ENCODE data around the gene GUK1.

The GUK1 gene

DNA sequence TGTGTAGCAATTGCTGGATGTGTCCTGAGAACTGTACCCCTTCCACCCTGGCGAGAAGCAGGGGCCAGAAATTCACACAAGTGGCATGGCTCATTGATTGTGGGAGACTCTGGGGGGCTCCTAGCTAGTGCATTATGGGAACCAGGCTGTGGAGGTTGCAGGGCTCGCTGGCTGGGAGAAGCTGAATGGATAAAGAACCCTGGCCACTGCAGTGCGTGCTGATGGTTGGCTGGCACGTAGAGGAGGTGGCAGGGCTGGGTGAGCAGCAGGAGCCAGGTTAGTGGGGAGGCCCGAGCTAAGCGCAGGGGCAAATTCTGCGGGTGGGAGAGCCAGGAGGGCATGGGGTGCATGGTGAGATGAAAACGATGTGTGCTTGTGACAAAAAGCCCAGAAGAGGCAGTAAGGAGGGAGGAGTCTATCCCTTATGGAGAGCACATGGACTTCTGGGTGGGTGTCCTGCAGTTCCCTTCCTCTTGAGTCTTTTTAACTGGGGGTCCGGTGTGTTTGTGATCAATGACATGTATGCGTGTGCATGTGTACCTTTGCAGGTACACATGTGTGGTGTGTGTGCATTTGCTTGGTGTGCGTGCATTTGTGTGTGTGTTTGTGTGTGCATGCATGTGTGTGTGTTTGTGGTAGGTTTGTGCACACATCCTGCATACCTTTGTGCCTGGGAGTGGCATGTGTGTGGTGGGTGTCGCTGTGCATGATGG lies 3.6 kb downstream of the GUK1 start:
- no peak for TF ChIP-seq JUND (IDR thresholded peaks at IDR 0.05; ENCODE audit: low read depth)
- in situ Hi-C loops (cut with HindIII; ENCODE audit: low pct_unique_long_range_greater_than_20kb, low sequenced_read_pairs) = no loop called here
- no peak for DNase-seq (ENCODE audit: low read depth in 1 of 2, low spot score in 1 of 2)

DNA sequence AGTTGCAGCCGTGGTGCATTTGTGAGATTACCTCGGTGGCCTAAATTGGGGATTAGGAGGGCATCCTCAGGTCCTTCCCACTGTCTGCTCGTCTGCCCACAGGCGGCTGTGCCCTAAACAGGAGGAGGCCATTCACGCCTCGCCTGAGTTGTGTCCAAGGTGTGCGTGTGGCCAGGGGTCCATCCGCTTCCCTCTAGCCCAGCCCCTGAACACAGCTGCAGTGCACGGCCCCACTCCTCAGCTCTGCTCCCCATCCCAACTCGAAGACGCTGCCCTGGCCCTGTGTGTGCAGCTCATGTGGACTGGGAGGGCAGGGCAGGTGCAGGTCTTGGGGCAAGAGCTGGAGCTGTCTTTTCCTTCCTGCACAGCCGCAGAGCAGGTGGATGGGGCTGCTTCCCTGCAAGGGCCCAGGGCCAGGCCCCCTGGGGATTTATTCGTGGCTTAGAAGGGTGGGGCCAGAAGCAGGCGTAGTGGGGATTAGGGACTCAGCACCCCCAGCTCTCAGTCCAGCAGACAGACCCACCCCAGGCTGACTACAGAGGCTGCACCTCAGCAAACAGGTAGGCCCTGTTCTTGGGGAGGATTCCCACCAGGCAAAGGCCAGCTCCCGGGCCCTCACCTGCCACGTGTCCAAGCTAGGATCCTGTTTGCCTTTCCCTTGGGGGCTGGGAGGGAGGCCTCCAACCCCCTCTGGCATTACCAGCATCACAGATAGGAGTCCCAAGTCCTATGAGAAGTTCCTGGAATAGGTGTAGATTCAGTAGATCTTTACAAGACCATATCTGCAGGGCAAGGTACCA lies 4.3 kb downstream of the GUK1 start:
- peak in 1 of 2 experiments; percentile 32 for DNase-seq (ENCODE audit: low read depth in 1 of 2, low spot score in 1 of 2)
- in situ Hi-C loops (cut with HindIII; ENCODE audit: low pct_unique_long_range_greater_than_20kb, low sequenced_read_pairs) = no loop called here
- no peak for TF ChIP-seq JUND (IDR thresholded peaks at IDR 0.05; ENCODE audit: low read depth)

DNA sequence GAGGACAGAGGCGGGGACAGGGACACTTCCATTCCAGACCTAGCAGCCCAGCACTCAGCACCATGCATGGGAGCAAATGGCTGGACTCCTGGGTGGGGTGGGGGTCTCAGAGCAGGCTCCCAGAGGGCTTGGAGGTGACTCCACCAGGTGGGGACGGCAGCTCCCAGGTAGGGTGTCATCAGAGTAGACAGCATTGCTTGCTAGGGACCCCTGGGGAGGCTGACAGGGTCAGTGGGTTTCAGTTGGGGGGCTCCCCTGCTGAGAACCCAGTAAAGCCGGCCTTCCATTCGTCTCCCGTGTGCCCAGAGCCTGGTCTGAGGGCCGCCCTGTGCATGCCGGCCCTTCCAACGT lies 4.9 kb downstream of the GUK1 start:
- no peak for TF ChIP-seq JUND (IDR thresholded peaks at IDR 0.05; ENCODE audit: low read depth)
- in situ Hi-C loops (cut with HindIII; ENCODE audit: low pct_unique_long_range_greater_than_20kb, low sequenced_read_pairs) = no loop called here
- no peak for DNase-seq (ENCODE audit: low read depth in 1 of 2, low spot score in 1 of 2)

DNA sequence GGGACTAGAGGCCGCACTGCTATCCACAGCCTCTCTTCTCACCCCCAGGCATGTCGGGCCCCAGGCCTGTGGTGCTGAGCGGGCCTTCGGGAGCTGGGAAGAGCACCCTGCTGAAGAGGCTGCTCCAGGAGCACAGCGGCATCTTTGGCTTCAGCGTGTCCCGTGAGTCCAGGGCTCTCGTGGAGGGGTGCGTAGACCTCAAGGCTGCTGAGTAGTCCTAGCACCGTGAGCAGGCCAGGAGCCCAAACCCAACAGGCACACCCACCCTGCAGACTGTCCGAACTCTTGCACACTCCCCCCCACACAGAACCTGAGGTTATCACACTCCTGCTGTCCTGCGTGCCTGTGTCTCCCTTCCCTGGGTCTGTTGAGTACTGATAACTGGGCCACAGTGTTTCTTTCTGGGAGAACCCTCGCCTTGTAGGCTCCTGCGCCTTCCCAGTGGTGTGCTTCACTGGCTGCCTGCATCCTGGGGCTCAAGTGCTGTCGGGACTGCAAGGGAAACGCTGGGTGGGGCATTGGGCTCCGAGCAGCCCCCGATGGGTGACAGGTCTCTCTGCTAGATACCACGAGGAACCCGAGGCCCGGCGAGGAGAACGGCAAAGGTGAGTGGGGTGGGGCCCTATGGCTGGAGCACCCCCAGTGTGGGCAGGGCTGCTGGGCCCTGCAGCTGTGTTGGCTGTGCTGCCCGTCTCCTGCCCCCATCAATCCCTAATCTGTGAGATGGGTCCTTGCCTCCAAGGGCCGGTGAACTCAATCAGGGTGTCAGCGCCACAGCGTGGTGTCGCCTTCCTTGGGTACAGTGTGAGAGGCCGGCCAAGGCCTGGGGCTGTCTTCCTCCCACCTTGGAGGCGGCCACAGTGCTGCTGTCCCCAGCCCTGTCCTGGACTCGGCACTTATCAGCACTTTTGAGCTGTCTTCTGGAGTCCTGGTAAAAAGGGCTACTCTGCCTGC lies 5.7 kb downstream of the GUK1 start:
- no peak for TF ChIP-seq JUND (IDR thresholded peaks at IDR 0.05; ENCODE audit: low read depth)
- no peak for DNase-seq (ENCODE audit: low read depth in 1 of 2, low spot score in 1 of 2)
- in situ Hi-C loops (cut with HindIII; ENCODE audit: low pct_unique_long_range_greater_than_20kb, low sequenced_read_pairs) = no loop called here

DNA sequence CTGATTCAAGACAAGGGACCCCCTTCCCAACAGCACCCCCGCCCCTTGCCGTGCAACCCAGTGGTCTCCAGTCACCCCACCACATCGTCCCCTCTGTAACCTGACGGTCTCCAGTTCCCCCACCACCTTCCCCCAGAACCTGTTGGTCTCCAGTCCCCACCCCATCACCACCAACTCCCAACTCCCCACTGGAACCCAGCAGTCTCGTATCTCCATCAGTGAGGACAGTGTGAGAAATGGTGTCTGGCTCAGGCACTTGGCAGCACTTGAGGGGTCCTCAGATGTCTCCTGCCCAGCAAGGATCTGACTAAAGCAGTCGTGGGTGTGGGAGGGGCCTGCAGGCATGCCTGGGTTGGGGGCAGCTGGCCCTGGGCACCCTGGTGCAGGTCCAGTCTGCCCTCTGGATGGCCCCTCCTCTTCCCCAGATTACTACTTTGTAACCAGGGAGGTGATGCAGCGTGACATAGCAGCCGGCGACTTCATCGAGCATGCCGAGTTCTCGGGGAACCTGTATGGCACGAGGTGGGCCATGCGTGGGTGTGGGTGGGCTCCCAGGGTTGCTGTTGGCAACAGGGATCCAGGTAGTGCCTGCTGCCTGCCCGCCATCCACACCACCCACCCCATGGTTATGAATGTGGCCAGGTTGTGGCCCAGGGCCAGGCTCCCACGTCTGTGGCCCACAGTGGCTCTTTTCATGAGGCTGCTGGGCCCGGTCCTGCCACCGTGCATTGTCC lies 6.5 kb downstream of the GUK1 start:
- no peak for DNase-seq (ENCODE audit: low read depth in 1 of 2, low spot score in 1 of 2)
- in situ Hi-C loops (cut with HindIII; ENCODE audit: low pct_unique_long_range_greater_than_20kb, low sequenced_read_pairs) = no loop called here
- TF ChIP-seq JUND (IDR thresholded peaks at IDR 0.05; ENCODE audit: low read depth) = no peak

DNA sequence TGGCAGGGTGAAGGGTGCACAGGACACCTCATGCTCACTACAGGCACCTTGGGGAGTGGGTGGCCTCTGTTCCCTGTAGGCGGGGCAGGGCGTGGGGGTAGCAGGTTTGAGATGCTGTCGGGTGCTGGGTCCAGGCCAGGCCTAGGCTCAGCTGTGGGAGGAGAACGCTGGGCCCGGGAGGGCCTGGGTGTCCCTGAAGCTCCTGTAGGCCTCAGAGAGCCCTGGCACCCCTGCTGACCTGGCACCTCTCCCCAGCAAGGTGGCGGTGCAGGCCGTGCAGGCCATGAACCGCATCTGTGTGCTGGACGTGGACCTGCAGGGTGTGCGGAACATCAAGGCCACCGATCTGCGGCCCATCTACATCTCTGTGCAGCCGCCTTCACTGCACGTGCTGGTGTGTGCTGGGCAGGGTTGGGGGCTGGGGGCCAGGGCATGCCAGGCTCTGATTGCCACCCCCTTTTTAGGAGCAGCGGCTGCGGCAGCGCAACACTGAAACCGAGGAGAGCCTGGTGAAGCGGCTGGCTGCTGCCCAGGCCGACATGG lies 7.1 kb downstream of the GUK1 start:
- TF ChIP-seq JUND (IDR thresholded peaks at IDR 0.05; ENCODE audit: low read depth) = no peak
- in situ Hi-C loops (cut with HindIII; ENCODE audit: low pct_unique_long_range_greater_than_20kb, low sequenced_read_pairs) = no loop called here
- DNase-seq (ENCODE audit: low read depth in 1 of 2, low spot score in 1 of 2) = no peak

DNA sequence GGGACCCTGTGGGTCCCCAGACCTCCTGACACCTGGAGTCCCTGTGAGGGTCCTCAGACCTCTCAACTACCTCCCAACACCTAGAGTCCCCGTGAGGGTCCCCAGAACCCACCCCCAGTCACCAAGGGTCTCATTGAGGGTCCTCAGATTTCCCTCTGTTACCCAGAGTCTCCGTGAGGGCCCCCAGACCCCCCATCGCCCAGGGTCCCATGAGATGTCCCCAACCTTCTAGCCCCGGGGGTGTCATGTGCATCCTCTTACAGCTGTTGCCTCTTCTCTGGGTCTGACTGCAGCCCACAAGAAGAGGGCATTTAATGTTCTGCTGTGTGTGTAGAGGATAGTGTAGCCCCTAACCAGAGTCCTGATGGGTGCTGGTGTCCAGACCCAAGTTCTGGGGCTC lies 7.7 kb downstream of the GUK1 start:
- DNase-seq (ENCODE audit: low read depth in 1 of 2, low spot score in 1 of 2) = no peak
- no peak for TF ChIP-seq JUND (IDR thresholded peaks at IDR 0.05; ENCODE audit: low read depth)
- in situ Hi-C loops (cut with HindIII; ENCODE audit: low pct_unique_long_range_greater_than_20kb, low sequenced_read_pairs) = no loop called here

DNA sequence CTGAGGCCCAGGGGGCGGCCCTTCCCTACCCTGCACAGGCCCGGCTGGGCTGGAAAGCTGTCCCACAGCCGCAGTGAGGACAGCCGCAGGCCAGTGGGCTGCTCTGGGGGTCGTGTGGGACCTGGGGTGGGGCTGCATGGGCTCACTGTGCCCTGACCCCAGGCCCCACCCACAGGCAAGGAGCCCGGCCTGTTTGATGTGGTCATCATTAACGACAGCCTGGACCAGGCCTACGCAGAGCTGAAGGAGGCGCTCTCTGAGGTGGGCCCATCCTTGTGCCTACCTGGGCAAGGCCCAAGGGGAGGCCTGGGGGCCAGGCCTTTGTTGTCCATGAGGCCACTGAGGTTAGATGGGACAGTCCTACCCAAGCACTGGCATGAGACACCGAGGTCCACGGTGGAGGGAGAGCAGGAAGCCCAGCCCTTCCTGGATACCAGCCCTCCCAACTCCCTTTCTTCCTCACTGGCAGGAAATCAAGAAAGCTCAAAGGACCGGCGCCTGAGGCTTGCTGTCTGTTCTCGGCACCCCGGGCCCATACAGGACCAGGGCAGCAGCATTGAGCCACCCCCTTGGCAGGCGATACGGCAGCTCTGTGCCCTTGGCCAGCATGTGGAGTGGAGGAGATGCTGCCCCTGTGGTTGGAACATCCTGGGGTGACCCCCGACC lies 8.2 kb downstream of the GUK1 start:
- no peak for TF ChIP-seq JUND (IDR thresholded peaks at IDR 0.05; ENCODE audit: low read depth)
- in situ Hi-C loops (cut with HindIII; ENCODE audit: low pct_unique_long_range_greater_than_20kb, low sequenced_read_pairs) = no loop called here
- no peak for DNase-seq (ENCODE audit: low read depth in 1 of 2, low spot score in 1 of 2)

DNA sequence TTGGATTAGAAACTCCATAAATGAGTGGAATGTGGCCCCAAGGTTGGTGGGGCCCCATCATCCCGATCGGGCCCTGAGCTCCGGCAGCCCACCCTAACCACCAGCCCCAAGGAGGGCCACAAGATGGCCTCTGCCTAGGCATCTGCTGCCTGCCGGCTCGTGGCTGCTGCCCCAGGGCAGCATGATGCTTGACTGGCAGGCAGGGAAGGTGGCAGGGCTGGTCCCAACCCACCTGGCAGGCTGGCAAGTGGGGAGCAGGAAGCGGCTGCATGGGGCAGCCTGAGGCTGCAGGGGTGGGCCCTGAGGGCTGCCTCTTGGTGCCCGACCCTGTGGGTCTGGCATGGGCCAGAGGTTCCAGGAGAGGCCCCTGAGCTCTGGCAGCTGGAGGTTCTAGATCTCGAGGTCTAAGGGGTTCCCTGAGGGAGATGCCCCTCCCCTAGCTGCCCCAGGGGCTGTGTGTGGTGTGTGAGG lies 8.9 kb downstream of the GUK1 start:
- in situ Hi-C loops (cut with HindIII; ENCODE audit: low pct_unique_long_range_greater_than_20kb, low sequenced_read_pairs) = no loop called here
- no peak for TF ChIP-seq JUND (IDR thresholded peaks at IDR 0.05; ENCODE audit: low read depth)
- DNase-seq (ENCODE audit: low read depth in 1 of 2, low spot score in 1 of 2) = no peak

DNA sequence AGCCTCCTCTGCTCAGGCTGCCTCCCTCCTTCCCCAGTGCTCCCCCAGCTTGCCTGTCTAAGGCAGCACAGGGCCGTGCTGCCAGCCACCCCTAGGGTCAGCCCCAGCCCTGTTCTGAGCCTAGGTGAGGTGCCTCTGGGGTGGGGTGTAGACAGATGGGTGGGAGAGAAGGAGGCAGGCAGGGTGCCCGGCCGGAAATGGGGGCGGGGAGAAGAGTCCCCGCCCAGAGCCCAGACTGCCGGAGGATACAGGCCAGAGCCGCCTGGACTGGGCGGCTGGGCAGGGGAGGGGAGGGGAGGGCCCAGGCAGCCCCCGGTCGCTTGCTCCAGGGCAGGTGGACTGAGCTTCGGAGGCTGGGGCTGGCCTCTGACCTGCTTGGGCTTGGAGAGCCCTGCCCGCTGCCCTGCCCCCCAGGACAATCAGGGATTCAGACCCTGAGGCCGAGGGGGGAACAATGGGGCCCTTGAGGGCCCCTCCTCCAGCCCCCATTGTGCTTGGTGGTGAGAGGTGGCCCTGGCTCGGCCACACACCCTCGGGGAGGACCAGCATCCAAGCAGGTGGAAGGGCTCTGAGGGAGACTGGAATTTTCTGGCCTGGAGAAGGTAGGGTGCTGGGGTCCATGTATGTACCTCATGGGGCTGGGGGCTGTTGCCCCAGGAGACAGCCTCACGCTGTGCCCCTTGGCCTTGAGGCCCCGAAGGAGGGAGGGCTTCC lies 9.5 kb downstream of the GUK1 start, which contains the start of gene GJC2:
TSS of gene GJC2 (plus strand) at position 525 of the 714 bp plus-strand sequence. CDS start 7,829 bp downstream, outside the sequence.
- no peak for TF ChIP-seq JUND (IDR thresholded peaks at IDR 0.05; ENCODE audit: low read depth)
- in situ Hi-C loops (cut with HindIII; ENCODE audit: low pct_unique_long_range_greater_than_20kb, low sequenced_read_pairs) = no loop called here
- DNase-seq (ENCODE audit: low read depth in 1 of 2, low spot score in 1 of 2) = no peak

DNA sequence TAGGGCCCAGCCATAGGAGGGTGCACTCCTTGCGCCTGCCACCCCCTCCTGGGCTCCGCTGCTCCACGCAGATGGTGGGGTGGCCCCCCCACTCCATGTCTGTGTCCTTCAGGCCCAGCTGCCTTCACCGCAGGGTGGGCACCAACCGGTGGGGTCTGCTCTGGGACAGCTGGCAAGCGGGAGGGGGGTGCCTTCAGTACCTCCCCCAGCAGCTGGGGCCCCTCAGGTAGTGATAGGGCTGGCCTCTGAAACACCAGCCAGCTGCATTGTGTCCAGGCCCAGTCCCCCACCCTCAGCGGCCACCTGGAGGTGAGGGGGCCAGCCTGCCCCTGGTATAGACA lies 10.0 kb downstream of the GUK1 start:
- in situ Hi-C loops (cut with HindIII; ENCODE audit: low pct_unique_long_range_greater_than_20kb, low sequenced_read_pairs) = no loop called here
- no peak for TF ChIP-seq JUND (IDR thresholded peaks at IDR 0.05; ENCODE audit: low read depth)
- no peak for DNase-seq (ENCODE audit: low read depth in 1 of 2, low spot score in 1 of 2)

Measured in T47D (cell line).